K562 (cell line): Measurements from ENCODE around the gene DST. TPM values are rescaled to one million over a fixed set of nuclear protein-coding genes. Genes with fewer than 3 reads are reported as not detected.

Experiments
- CBFA2T3 ChIP-seq: fragments of 450-650 bp; IDR thresholded peaks from 2 replicates; pipeline ENCODE4 v1.6.1; 2017
- IRF1 ChIP-seq: sonication (generic); formaldehyde crosslinking; IDR thresholded peaks from 2 replicates; pipeline ENCODE4 v1.8.0; 2022; ENCODE audit warnings: missing genetic modification reagents, mild to moderate bottlenecking, borderline replicate concordance
- MTA3 ChIP-seq: fragments of 450-650 bp; formaldehyde crosslinking; IDR thresholded peaks from 2 replicates; pipeline ENCODE4 v1.6.1; 2017; ENCODE audit warnings: mild to moderate bottlenecking, borderline replicate concordance
- MTF1 ChIP-seq: fragments of 250-450 bp; sonication (Bioruptor Pico); IDR thresholded peaks from 2 replicates; pipeline ENCODE4 v1.9.0; 2021; ENCODE audit warnings: moderate library complexity, mild to moderate bottlenecking, inconsistent platforms, borderline replicate concordance
- PCBP2 ChIP-seq: fragments of 200-400 bp; formaldehyde crosslinking; IDR thresholded peaks from 2 replicates; pipeline ENCODE4 v1.6.1; 2018; ENCODE audit warnings: low read length, low read depth, mild to moderate bottlenecking, moderate library complexity; ENCODE audit not compliant: poor library complexity, severe bottlenecking
- PHF8 ChIP-seq: fragments of 200-600 bp; sonication (generic); IDR thresholded peaks from 2 replicates; pipeline ENCODE4 v1.6.1; 2012; ENCODE audit warnings: mixed run types, mild to moderate bottlenecking, inconsistent platforms, low read length, moderate library complexity, borderline replicate concordance
- TAF7 ChIP-seq: fragments of 450-650 bp; IDR thresholded peaks from 2 replicates; pipeline ENCODE4 v1.6.1; 2016; ENCODE audit warnings: missing genetic modification characterization, missing compliant biosample characterization
- ZBED1 ChIP-seq: IDR thresholded peaks from 2 replicates; pipeline ENCODE4 v1.6.1; 2014
- ZEB2 ChIP-seq: fragments of 450-650 bp; IDR thresholded peaks from 2 replicates; pipeline ENCODE4 v1.6.1; 2016
- ZNF436 ChIP-seq: fragments of 250-450, 450-650 bp; sonication (Bioruptor Pico); formaldehyde crosslinking; IDR thresholded peaks from 2 replicates; pipeline ENCODE4 v1.7.0; 2020; ENCODE audit warnings: mild to moderate bottlenecking
- polyA plus RNA-seq, 8 experiments: library from polyadenylated mRNA; depleted of rRNA in 4 of 8; stranded (reverse) in 5 of 8; unstranded in 3 of 8; fragments of >200 nt; fragmentation: Nextera tagmentation in 2 of 8; fragmentation: Illumina TruSeq in 1 of 8; extraction: Ambion mirVana in 2 of 8; extraction: Trizol in 1 of 8; gene quantifications; 2 replicates each; pipeline versions ENCODE4 v1.2.1 to v1.2.3, GENCODE V29; 2011 to 2014; ENCODE audit warnings: inconsistent platforms in 1 of 8, missing spikeins in 1 of 8
- total RNA-seq, 7 experiments: library from RNA; depleted of rRNA in 6 of 7; stranded (reverse); fragments of >200 nt in 6 of 7; fragmentation: Illumina TruSeq in 2 of 7; extraction: Trizol in 2 of 7; gene quantifications; 2 replicates each; pipeline versions ENCODE4 v1.2.1 to v1.2.3, GENCODE V29; 2011 to 2021; ENCODE audit warnings: low replicate concordance in 1 of 7
- TF ChIP-seq, protein P1 (sequence below): fragments of 450-650 bp; IDR thresholded peaks from 2 replicates; pipeline ENCODE4 v1.6.1; 2018; ENCODE audit not compliant: partially characterized antibody
- TF ChIP-seq, protein P2 (sequence below), 2 experiments: fragments of 150-350 bp in 1 of 2; IDR thresholded peaks; 2 replicates each; pipeline ENCODE4 v1.6.1; 2012 to 2016; ENCODE audit warnings: low read depth in 2 of 2, low read length in 2 of 2, mild to moderate bottlenecking in 1 of 2, moderate library complexity in 1 of 2
- TF ChIP-seq, protein P3 (sequence below): sonication (generic); formaldehyde crosslinking; IDR thresholded peaks from 2 replicates; pipeline ENCODE4 v1.8.1; 2022; ENCODE audit warnings: missing genetic modification reagents
- TF ChIP-seq, protein P4 (sequence below): fragments of 250-450 bp; sonication (Bioruptor Pico); IDR thresholded peaks from 2 replicates; pipeline ENCODE4 v1.5.0; 2020; ENCODE audit warnings: mild to moderate bottlenecking

DST gene
- total and polyA plus RNA-seq, 9 of the 15 experiments (the other 6 are each of a cell fraction or from before 2014, with no cell fraction given): 5.2 to 21.9 (median 13.3) TPM

- TF ChIP-seq, protein P1, sequence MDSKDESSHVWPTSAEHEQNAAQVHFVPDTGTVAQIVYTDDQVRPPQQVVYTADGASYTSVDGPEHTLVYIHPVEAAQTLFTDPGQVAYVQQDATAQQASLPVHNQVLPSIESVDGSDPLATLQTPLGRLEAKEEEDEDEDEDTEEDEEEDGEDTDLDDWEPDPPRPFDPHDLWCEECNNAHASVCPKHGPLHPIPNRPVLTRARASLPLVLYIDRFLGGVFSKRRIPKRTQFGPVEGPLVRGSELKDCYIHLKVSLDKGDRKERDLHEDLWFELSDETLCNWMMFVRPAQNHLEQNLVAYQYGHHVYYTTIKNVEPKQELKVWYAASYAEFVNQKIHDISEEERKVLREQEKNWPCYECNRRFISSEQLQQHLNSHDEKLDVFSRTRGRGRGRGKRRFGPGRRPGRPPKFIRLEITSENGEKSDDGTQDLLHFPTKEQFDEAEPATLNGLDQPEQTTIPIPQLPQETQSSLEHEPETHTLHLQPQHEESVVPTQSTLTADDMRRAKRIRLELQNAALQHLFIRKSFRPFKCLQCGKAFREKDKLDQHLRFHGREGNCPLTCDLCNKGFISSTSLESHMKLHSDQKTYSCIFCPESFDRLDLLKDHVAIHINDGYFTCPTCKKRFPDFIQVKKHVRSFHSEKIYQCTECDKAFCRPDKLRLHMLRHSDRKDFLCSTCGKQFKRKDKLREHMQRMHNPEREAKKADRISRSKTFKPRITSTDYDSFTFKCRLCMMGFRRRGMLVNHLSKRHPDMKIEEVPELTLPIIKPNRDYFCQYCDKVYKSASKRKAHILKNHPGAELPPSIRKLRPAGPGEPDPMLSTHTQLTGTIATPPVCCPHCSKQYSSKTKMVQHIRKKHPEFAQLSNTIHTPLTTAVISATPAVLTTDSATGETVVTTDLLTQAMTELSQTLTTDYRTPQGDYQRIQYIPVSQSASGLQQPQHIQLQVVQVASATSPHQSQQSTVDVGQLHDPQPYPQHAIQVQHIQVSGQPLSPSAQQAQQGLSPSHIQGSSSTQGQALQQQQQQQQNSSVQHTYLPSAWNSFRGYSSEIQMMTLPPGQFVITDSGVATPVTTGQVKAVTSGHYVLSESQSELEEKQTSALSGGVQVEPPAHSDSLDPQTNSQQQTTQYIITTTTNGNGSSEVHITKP: peak; percentile 4
- no peak for TF ChIP-seq MTF1 (CRISPR knock-in tag)
- peak; percentile 90; the same call in 1 of the 2 replicates for TF ChIP-seq MTA3
- TF ChIP-seq TAF7 (tag): no peak
- peak; percentile 61 for TF ChIP-seq PHF8
- TF ChIP-seq, protein P2, sequence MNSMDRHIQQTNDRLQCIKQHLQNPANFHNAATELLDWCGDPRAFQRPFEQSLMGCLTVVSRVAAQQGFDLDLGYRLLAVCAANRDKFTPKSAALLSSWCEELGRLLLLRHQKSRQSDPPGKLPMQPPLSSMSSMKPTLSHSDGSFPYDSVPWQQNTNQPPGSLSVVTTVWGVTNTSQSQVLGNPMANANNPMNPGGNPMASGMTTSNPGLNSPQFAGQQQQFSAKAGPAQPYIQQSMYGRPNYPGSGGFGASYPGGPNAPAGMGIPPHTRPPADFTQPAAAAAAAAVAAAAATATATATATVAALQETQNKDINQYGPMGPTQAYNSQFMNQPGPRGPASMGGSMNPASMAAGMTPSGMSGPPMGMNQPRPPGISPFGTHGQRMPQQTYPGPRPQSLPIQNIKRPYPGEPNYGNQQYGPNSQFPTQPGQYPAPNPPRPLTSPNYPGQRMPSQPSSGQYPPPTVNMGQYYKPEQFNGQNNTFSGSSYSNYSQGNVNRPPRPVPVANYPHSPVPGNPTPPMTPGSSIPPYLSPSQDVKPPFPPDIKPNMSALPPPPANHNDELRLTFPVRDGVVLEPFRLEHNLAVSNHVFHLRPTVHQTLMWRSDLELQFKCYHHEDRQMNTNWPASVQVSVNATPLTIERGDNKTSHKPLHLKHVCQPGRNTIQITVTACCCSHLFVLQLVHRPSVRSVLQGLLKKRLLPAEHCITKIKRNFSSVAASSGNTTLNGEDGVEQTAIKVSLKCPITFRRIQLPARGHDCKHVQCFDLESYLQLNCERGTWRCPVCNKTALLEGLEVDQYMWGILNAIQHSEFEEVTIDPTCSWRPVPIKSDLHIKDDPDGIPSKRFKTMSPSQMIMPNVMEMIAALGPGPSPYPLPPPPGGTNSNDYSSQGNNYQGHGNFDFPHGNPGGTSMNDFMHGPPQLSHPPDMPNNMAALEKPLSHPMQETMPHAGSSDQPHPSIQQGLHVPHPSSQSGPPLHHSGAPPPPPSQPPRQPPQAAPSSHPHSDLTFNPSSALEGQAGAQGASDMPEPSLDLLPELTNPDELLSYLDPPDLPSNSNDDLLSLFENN (IDR thresholded peaks at IDR 0.05; ENCODE audit: low read depth in 2 of 2, low read length in 2 of 2): no peak
- TF ChIP-seq, protein P3, sequence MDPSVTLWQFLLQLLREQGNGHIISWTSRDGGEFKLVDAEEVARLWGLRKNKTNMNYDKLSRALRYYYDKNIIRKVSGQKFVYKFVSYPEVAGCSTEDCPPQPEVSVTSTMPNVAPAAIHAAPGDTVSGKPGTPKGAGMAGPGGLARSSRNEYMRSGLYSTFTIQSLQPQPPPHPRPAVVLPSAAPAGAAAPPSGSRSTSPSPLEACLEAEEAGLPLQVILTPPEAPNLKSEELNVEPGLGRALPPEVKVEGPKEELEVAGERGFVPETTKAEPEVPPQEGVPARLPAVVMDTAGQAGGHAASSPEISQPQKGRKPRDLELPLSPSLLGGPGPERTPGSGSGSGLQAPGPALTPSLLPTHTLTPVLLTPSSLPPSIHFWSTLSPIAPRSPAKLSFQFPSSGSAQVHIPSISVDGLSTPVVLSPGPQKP (CRISPR knock-in tag): no peak
- no peak for TF ChIP-seq IRF1 (CRISPR knock-in tag)
- no peak for TF ChIP-seq ZBED1
- TF ChIP-seq ZEB2: peak; percentile 27; the same call in 1 of the 2 replicates
- no peak for TF ChIP-seq ZNF436
- no peak for TF ChIP-seq CBFA2T3
- TF ChIP-seq PCBP2: no peak
- TF ChIP-seq, protein P4, sequence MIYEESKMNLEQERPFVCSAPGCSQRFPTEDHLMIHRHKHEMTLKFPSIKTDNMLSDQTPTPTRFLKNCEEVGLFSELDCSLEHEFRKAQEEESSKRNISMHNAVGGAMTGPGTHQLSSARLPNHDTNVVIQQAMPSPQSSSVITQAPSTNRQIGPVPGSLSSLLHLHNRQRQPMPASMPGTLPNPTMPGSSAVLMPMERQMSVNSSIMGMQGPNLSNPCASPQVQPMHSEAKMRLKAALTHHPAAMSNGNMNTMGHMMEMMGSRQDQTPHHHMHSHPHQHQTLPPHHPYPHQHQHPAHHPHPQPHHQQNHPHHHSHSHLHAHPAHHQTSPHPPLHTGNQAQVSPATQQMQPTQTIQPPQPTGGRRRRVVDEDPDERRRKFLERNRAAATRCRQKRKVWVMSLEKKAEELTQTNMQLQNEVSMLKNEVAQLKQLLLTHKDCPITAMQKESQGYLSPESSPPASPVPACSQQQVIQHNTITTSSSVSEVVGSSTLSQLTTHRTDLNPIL: no peak
These were observed 100.0 kb downstream of the DST start (continued) for GRCh38 chr6:56542364-56543331.
